HUES6 (cell line): Measurements from ENCODE around the gene USP31.

Experiments used
- H3K27ac ChIP-seq: 2 replicates; pipeline ENCODE4 v1.7.0; 2013; ENCODE audit warnings: low read depth, mild to moderate bottlenecking, low read length, inconsistent platforms
- H3K27me3 ChIP-seq: 2 replicates; pipeline ENCODE4 v1.6.1; 2013; ENCODE audit warnings: low read length; ENCODE audit not compliant: control insufficient read depth, insufficient read depth
- H3K36me3 ChIP-seq: 2 replicates; pipeline ENCODE4 v1.6.1; 2013; ENCODE audit warnings: low read length; ENCODE audit not compliant: control insufficient read depth, insufficient read depth
- H3K4me1 ChIP-seq: 2 replicates; pipeline ENCODE4 v1.6.1; 2013; ENCODE audit warnings: low read length; ENCODE audit not compliant: control insufficient read depth, insufficient read depth
- H3K4me3 ChIP-seq: 2 replicates; pipeline ENCODE4 v1.5.1; 2013; ENCODE audit warnings: low read depth, low read length
- H3K9ac ChIP-seq: one replicate; pipeline ENCODE4 v1.6.1; 2013; ENCODE audit warnings: mild to moderate bottlenecking, low read length
- H3K9me3 ChIP-seq: 2 replicates; pipeline ENCODE4 v1.6.1; 2013; ENCODE audit warnings: low read depth, low read length; ENCODE audit not compliant: control insufficient read depth, insufficient read depth

The USP31 gene

GRCh38 chr16:23158114-23158513, 8.9 kb upstream of the USP31 start:
- Histone ChIP-seq H3K9me3 (no peaks in the 10 kb centered on the region; the same call in 1 of the 2 replicates), H3K36me3 (no peaks in the 10 kb centered on the region), H3K27me3 (no peaks in the 10 kb centered on the region), H3K4me1 (no peaks in the 10 kb centered on the region), H3K4me3 (no peak overlapping the region), H3K9ac (no peak overlapping the region), H3K27ac (no peak overlapping the region)

GRCh38 chr16:23156946-23157460, 7.8 kb upstream of the USP31 start:
- Histone ChIP-seq H3K27me3 (no peaks in the 10 kb centered on the region), H3K36me3 (no peaks in the 10 kb centered on the region), H3K9me3 (no peaks in the 10 kb centered on the region; the same call in 1 of the 2 replicates)

DNA sequence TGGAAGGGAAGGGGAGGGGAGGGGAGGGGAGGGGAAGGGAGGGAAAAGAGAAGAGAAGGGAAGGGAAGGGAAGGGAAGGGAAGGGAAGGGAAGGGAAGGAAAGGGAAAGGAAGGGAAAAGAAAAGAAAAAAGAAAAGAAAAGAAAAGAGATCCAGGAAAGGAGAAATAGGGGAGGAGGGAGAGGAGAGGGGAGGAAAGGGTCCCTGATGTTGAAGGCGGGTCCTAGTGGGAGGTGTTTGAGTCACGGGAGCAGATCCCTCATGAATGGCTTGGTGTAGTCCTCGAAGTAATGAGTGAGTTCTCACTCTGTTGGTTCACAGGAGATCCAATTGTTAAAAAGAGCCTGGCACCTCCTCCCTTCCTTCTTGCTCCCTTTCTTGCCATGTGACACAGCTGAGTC, 6.9 kb upstream of the USP31 start:
- Histone ChIP-seq H3K4me3 (no peak overlapping the region), H3K4me1 (no peaks in the 10 kb centered on the region), H3K9me3 (no peaks in the 10 kb centered on the region; the same call in 1 of the 2 replicates), H3K9ac (no peak overlapping the region), H3K27ac (no peak overlapping the region), H3K27me3 (no peaks in the 10 kb centered on the region), H3K36me3 (no peaks in the 10 kb centered on the region)

More at GRCh38 chr16:23156946-23157460, 7.8 kb upstream of the USP31 start:
- Histone ChIP-seq H3K4me1 (no peaks in the 10 kb centered on the region), H3K27ac (no peak overlapping the region), H3K9ac (no peak overlapping the region), H3K4me3 (no peak overlapping the region)

DNA sequence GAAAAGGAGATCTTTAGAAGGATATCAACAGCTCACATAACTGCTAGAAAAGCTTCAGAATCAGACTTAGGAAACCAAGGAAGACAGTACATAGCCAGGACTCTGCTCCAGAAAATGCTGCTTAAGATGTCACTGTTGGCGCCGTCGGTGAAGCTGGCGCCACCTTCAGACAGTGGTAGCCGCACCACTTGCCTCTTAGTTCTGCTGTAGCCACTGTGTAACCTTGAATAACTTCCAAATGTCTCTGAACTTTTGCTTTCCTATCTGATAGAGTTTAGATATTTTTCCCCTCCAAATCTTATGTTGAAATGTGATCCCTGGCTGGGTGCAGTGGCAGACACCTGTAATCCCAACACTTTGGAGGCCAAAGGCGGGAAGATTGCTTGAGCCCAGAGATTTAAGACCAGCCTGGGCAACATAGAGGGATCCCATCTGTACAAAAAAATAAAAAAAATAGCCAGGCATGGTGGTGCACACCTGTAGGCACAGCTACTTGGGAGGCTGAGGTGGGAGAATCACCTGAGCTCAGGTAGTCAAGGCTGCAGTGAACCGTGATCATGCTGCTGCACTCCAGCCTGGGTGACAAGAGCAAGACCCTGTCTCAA, 6.3 kb upstream of the USP31 start:
- Histone ChIP-seq H3K36me3 (no peaks in the 10 kb centered on the region), H3K4me1 (no peaks in the 10 kb centered on the region), H3K9me3 (no peaks in the 10 kb centered on the region; the same call in 1 of the 2 replicates), H3K27me3 (peaks cover 4% of the 10 kb centered on the region; the same call in 1 of the 2 replicates), H3K9ac (no peak overlapping the region), H3K4me3 (no peak overlapping the region), H3K27ac (no peak overlapping the region)

DNA sequence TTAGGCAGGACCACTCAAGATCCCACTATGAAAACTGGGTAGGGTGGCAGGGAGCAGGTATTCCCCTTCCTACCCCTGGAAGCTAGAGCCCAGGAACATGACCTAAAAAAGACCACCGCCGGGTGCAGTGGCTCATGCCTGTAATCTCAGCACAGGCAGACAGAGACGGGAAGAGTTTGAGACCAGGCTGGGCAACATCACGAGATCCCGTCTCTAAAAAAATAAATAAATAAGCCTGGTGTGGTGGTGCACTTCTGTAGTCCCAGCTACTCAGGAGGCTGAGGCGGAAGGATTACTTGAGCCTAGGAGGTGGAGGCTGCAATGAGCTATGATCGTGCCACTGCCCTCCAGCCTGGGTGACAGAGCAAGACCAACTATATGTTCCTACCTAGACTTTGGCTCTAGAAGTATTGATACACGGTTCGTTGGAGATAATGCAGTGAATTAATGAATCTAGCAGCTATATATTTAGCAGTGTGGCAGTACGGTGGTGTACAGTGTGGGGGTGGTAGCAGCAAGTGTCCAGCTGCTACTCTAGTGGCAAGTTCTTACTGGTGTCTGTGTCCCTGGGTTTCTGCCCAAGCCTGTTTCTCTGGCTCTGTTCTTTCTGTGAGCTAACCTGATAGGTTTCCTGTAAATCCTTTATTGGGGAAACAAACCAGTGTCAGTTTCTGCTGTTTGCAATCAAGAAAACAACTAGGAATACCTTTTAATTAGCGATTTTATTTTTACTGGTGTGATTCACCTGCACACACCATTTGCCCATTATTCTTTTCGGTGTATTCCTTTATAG, 3.3 kb upstream of the USP31 start:
- peaks cover 4% of the 10 kb centered on the region; the same call in 1 of the 2 replicates for H3K27me3 ChIP-seq
- H3K36me3 ChIP-seq, result no peaks in the 10 kb centered on the region
- no peak overlapping the region for H3K27ac ChIP-seq
- no peak overlapping the region for H3K9ac ChIP-seq
- H3K4me3 ChIP-seq, result no peak overlapping the region
- no peaks in the 10 kb centered on the region for H3K9me3 ChIP-seq
- no peaks in the 10 kb centered on the region for H3K4me1 ChIP-seq

- Histone ChIP-seq H3K4me3 (peak overlapping the region; percentile 76), H3K27me3 (peaks cover 4% of the 10 kb centered on the region; the same call in 1 of the 2 replicates), H3K36me3 (no peaks in the 10 kb centered on the region), H3K27ac (no peak overlapping the region), H3K9me3 (no peaks in the 10 kb centered on the region), H3K9ac (no peak overlapping the region), H3K4me1 (peaks cover 15% of the 10 kb centered on the region)
These were observed 727 bp upstream of the USP31 start for GRCh38 chr16:23149993-23150364.

DNA sequence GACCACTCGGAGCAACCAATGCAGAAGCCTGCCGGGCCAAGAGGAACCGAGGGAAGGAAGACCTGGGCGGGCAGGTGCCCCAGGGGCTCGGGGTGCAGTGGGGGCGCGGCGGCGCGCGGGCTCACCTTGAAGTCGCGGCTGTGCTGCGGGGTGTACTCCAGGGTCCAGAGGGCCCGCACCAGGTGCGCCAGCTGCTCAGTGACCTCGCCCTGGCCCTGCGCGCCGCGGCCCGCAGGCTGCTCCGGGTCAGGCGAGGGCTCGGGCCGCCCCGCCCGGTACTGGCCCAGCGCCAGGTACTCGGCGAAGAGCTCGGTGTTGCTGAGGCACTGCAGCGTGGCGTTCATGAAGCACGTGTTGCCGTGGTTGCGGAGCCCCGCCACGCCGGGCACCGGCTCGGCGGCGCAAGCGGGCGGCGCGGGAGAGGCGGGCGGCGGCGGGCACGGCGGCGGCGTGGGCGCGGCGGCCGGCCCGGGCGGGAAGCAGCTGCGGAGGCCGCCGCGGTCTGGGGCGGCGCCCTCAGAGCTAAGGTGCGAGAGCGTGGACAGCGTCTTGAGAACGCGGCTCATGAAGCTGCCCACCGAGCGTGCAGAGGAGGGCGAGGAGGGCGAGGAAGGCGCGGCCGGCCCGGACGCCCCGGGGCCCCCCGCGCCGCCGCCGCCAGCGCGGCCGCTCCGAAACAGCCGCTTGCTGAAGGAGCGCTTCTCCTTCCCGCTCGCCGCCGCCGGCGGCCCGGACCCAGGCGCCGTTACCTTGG, 562 bp downstream of the USP31 start:
- Histone ChIP-seq H3K4me3 (peak overlapping the region; percentile 88), H3K4me1 (peaks cover 23% of the 10 kb centered on the region), H3K36me3 (no peaks in the 10 kb centered on the region), H3K9me3 (no peaks in the 10 kb centered on the region), H3K27ac (no peak overlapping the region), H3K9ac (peak overlapping the region; percentile 77), H3K27me3 (peaks cover 4% of the 10 kb centered on the region; the same call in 1 of the 2 replicates)

DNA sequence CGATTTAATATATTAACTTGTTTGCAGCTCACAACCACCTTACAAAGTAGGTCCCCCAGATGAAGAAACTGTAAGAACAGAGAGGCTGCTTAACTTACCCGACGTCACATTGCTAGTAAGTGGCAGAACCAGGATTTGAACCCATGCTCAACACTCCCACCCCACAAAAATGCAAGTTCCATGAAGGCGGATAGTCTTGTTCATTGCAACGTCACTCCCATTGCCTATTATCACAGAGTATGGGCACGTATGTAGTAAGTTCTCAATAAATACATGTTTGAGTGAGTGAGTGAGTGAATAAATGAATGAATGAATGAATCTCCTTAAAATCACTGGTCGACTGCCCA, 1.1 kb downstream of the USP31 start:
- Histone ChIP-seq H3K27ac (no peak overlapping the region), H3K27me3 (peaks cover 4% of the 10 kb centered on the region; the same call in 1 of the 2 replicates), H3K9ac (peak overlapping the region; percentile 77), H3K9me3 (no peaks in the 10 kb centered on the region), H3K4me1 (peaks cover 28% of the 10 kb centered on the region), H3K4me3 (peak overlapping the region; percentile 88), H3K36me3 (no peaks in the 10 kb centered on the region)

- no peak overlapping the region for H3K9ac ChIP-seq
- H3K27me3 ChIP-seq, result peaks cover 4% of the 10 kb centered on the region; the same call in 1 of the 2 replicates
- H3K27ac ChIP-seq, result no peak overlapping the region
- peaks cover 33% of the 10 kb centered on the region for H3K4me1 ChIP-seq
- H3K4me3 ChIP-seq, result peak overlapping the region; percentile 88
- no peaks in the 10 kb centered on the region for H3K9me3 ChIP-seq
- H3K36me3 ChIP-seq, result no peaks in the 10 kb centered on the region
These were observed 1.6 kb downstream of the USP31 start for GRCh38 chr16:23147666-23148065.

DNA sequence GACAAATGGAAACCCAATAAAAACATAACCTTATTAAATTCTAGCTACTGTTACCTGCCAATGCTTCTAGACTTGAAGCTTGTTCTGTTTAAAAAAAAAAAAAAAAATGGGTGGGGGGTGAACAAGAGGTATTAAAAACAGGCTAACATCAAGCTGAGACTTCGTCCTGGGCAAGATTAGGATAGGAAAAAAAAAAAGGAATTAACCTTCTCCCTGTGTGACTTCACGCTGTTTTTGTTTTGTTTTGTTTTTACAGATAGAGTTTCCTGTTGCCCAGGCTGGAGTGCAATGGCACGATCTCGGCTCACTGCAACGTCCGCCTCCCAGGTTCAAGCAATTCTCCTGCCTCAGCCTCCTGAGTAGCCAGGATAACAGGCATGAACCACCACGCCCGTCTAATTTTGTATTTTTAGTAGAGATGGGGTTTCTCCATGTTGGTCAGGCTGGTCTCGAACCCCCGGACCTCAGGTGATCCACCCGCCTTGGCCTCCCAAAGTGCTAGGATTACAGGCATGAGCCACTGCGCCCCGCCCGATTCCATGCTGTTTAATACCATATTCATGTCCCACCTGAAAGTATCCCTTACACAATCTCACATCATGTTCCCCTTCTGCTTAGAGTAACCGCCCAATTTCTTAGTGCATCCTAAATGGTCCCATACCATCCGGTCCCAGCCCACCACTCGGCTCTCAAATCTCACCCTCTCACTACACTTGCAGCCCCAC, 2.2 kb downstream of the USP31 start:
- Histone ChIP-seq H3K9me3 (no peaks in the 10 kb centered on the region), H3K27me3 (peaks cover 4% of the 10 kb centered on the region; the same call in 1 of the 2 replicates), H3K27ac (no peak overlapping the region), H3K9ac (no peak overlapping the region), H3K4me3 (no peak overlapping the region; the same call in 1 of the 2 replicates), H3K4me1 (peaks cover 39% of the 10 kb centered on the region), H3K36me3 (no peaks in the 10 kb centered on the region)
